HG03521 (cell line): ENCODE data around the gene KIF15.
"Not testable (repeated sequence)": the region's sequence is repeated elsewhere in the genome, so short reads cannot be mapped to it uniquely, and the experiment has no call there.

ENCODE experiments used
- ATAC-seq: cut with Tn5 transposase; IDR thresholded peaks from one replicate; pipeline ENCODE4 v1.9.1; 2021; ENCODE audit warnings: mild to moderate bottlenecking, moderate library complexity; ENCODE audit not compliant: unreplicated experiment

Gene KIF15

DNA sequence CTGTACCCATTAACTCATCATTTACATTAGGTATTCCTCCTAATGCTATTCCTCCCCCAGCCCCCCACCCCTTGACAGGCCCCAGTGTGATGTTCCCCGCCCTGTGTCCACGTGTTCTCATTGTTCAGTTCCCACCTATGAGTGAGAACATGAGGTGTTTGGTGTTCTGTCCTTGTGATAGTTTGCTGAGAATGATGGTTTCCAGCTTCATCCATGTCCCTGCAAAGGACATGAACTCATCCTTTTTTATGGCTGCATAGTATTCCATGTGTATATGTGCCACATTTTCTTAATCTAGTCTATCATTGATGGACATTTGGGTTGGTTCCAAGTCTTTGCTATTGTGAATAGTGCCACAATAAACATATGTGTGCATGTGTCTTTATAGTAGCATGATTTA, 54.7 kb downstream of the KIF15 start:
- not testable (repeated sequence) for ATAC-seq

DNA sequence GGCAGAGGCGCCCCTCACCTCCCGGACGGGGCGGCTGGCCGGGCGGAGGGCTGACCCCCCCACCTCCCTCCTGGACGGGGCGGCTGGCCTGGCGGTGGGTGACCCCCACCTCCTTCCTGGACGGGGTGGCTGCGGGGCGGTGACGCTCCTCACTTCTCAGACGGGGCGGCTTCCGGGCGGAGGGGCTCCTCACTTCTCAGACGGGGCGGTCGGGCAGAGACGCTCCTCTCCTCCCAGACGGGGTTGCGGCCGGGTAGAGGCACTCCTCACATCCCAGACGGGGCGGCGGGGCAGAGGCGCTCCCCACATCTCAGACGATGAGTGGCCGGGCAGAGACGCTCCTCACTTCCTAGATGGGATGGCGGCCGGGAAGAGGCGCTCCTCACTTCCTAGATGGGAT, 59.6 kb downstream of the KIF15 start:
- not testable (repeated sequence) for ATAC-seq

DNA sequence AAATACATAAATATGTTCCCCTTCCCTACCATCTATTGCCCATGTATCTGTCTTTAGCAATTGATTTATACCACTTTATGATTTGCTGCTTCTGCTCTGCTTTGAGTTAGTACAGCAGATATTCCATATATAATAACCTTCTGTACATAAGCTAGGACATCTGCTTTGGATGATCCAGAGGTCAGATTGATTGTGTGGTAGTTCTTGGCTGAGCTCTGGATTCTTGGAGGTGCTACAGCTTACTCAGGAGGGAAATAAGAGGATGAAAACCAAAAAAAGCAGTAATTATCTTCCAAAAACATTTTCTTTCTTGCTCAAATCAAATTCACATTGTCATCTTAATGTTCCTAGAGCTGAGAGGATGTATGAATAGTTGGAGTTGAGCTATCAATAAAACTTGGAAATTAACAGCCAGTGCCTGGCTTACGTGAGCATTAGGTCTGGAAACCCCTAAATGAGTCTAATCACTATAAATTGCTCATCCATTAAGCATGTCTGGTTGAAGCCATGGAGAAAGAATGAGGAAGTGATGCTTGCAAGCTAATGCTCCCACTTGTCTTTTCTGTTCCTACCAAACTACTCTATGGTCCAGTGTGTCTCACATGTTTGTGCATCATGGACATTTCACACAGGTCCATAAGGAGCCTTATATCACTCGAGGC, 63.8 kb downstream of the KIF15 start:
- ATAC-seq: no peak

DNA sequence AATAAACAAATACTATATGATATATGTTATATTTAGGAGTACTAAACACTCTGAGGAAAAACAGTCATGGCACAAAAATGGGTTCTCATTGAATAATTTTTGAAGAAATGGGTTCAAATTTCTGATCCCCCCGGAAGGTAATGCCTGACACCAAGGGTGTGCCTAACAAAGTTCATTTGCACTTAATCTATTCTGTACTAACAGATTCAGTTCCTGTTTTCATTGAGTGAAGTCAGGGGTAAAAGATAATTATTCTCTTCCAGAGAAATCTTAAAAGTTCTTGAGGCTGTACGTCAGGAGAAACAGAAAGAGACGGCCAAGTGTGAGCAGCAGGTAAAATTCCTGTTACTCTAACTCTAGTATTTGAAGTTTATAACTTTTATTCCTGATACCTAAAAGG, 65.6 kb downstream of the KIF15 start:
- no peak for ATAC-seq

DNA sequence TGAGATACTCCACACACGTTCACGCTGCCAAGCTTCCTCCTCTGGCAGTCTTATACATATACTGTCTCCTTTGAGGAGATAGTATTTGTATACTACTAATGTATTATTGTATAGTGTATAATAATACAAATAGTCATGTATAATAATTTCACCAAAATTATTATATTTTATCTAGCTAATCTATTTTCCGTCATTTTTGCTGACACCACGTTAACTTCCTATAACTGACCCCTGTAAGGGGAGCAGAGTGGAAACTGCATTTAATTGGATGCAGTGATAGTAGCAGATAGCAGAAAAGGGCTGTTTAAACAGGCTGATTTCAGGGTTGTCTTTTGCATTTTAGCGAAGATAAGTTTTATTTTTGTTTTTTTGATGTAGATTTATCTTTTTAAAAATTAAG, 69.6 kb downstream of the KIF15 start:
- no peak for ATAC-seq

DNA sequence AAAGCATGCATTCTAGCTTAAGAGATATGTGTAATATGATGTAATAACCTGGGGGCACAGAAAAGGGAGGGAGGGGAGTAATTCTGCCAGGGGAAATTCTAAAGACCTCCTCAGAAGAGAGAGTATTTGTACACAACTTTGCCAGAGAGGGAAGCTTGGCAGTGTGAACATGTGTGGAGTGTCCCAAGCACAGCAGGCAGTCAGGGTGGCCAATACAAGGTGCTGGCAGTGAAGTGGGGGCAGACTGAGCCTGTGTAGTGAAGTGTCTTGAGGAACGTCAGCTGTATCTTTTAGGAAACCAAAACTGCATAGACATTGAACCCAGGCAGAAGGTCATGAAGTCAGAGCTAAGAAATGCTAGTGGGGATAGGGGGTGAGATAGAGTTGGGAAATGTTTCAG, 70.4 kb downstream of the KIF15 start:
- ATAC-seq: no peak

DNA sequence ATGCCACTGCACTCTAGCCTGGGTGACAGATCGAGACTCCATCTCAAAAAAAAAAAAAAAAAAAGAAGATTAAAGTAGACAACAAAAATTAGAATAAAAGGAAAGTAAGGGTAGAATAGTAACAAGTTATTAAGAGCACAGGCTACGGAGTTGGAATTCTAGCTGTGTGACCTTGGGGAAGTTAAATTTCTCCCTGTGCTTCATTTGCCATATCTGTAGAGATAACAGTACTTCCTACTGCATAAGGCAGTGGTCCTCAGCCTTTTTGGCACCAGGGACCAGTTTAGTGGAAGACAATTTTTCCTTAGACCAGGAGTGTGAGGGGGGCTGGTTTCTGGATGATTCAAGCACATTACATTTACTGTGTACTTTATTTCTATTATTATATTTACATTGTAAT, 71.4 kb downstream of the KIF15 start:
- ATAC-seq: no peak

DNA sequence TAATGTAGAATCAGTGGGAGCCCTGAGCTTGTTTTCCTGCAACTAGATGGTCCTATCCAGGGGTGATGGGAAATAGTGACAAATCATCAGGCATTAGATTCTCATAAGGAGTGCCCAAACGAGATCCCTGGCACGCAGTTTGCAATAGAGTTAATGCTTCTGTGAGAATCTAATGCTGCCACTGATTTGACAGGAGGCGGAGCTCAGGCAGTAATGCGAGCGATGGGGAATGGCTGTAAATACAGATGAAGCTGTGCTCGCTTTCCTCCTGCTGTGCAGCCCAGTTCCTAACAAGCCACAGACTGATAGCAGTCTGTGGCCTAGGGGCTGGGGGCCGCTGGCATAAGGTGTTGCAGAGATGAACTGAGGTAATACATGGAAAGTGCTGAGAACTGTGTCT, 71.8 kb downstream of the KIF15 start:
- no peak for ATAC-seq

DNA sequence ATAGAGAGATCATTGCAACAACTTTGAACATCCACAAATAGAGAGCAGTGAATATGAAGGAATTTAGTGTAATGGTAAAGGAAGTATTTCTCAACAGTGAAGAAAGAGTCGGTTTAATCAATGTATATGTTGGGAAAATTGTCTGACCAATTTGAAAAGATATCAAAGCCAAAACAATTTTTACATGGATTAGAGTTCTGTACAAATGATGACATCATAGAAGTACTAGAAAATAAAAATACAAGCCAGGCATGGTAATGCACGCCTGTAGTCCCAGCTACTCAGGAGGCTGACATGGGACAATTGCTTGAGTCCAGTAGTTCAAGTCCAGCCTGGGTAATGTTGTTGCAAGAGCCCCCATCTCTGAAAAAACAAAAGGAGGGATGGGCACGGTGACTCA, 74.1 kb downstream of the KIF15 start:
- ATAC-seq: no peak

DNA sequence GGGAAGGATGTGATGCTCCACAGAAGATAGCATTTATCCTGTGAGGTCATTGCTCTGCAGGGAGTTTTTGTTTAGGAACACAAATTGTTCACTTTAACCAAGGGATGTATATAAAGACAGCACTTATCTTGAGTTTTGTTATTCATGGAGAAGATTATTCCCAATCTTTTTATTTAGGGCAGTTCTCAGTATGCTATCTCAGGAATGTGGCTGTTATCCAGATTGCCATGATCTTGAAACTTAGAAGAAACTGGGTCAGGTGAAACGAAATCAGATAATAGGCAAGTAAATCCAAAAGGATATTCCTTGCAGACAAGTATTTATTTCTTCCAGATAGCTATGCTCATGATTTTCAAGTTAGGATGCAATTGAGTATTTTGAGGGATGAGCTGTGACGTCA, 80.8 kb downstream of the KIF15 start:
- ATAC-seq: no peak

DNA sequence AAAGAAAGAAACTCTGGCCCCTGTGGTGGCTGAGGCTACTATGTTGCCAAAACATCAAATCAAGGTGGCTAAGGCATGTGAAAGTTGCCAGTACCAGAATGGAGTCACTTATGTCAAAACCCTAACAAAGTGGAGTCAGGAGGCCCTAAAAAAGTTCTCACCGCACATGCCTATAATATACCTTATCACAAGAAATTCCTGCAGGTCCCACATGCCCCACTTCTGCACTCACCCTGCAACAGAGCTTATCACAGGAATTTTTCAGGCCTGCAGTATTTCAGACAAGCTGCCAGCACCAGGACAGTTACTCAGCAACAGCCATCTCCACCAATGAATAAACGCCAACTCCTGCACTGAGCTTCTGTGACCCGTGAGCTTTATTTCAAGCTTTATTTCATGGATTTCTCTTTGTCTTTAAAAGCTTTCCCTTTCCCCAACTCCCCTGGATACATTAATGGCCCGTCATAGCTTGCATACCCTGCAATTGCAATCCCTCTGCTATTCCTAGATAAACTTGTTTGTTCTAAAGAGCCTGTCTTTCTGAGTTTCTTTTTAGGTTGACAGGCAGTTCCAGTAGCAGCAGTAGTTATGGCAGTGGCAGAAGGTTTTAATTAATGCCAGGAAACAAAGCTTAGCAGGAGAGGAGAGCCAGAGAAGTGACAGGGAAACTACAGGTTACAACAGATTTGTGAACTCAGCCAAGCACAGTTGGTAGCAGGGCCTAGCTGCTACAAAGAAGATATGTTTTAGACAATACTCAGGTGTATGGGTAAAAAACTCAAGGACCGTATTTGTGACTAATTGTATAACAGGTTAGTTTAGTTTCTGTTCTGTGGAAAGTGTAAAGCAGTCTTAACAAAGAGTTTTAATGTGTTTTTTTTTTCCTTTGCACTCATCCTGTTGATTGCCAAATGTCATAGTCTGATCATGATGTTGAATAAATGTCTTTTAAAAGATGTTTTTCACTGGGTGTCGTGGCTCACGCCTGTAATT, 84.2 kb downstream of the KIF15 start:
- ATAC-seq: no peak

DNA sequence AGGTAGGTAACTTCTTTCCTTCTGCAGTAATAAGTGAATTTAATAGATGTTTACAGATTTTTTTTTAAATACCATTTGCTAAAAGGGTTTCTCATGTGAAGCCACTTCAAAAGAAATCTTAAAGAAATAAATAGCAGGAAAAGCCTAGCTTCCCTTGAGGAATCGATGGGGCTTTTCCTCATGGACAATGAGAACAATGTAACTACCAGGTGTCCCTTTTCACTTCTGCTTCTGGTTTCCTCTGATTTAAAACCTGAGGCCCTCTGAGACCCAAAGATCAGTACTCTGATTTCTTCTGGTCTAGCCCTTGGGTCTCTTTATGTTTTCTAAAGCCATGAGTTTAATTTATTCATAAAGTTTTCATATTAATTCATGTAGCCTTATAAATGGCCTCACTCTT, 87.0 kb downstream of the KIF15 start:
- ATAC-seq: no peak

DNA sequence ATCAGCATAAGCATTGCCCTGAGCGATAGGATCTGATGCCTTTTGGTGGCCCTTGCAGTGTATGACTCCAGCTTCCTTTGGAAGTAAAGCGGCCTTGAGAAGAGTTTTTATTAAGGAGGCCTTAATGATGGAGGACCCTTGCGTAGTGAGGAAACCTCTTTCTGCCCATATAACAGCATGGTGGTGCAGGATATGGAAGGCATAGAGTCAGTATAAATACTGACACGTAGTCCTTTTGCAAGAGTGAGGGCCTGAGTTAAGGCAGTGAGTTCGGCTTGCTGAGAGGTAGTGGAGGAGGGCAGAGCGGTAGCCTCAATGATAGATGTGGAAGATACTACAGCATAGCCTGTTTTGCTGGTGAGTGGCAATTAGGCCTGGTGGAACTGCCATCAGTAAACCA, 95.1 kb downstream of the KIF15 start:
- not testable (repeated sequence) for ATAC-seq

DNA sequence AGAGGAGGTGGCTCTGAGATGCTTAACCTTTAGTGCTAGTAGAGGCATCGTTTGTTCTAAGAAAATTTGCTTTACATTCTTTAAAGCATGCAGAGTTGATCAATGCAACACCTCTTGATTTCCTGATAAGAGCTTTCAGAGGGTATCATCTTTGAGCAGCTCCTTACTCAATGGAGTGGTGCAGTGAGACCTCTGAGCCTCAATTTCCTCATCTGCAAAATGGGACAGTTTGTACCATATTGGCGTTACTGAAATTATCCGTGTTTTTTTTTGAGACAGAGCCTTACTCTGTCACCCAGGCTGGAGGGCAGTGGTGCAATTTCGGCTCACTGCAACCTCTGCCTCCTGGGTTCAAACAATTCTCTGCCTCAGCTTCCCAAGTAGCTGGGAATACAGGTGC, 98.5 kb downstream of the KIF15 start:
- no peak for ATAC-seq

DNA sequence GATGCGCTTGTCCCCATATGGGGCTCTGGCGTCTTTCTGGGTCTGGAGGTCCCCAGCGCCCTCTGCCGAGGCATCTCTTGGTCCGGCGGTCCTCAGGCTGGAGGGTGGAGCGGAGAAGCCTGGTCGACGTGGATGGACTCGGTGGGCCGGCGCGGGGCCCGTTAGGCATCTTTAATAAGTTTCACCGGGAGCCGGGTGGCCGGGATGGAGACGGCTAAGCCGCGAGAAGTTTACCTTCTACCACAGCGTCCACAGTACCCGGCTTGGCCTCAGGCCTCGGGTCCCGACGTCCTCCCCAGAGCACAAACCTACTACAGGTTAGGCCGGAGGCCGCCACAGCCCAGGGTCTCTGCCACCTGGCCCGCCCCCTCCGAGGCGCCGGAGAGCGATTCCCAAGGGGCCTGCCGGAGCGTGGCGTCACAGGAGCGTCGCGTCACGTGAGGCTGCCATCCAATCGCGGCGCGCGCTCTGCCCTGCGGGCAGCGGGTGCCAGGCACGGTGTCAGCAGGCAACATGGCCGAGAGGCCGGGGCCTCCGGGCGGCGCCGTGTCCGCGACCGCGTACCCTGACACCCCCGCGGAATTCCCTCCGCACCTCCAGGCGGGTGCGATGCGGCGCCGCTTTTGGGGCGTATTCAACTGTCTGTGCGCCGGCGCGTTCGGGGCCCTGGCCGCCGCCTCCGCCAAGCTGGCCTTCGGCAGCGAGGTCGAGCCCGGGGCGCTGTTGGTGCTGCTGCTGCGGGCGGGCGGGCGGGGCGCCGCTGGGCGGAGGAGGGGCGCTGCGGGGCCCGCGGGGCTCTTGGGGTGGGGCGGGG, 100.0 kb downstream of the KIF15 start, which contains the start of gene TMEM42:
Gene TMEM42, plus strand, starts transcription at position 501 of the 814 bp plus-strand sequence. Its CDS starts 13 bp downstream, at position 514.
- ATAC-seq: peak; percentile 94

DNA sequence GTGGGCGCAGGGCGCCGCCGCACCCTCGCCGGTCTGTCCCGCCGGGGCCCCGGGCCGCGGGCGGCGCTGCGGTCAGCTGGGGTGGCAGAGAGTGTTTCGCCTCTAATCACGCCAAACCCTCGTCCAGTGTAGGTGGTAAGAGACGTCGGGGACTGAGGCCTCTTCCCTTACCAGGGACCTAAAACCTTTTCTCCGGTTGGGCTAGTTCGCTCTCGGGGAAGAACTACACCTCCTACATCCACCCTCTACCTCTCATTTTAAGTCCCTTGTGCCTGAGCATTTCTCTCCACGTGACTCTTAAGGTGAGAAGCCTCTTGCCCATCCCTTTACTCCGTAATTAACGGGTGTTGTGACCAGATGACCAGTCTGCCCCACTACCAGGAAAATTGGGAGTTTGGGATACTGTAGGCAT, 100.6 kb downstream of the KIF15 start:
- peak; percentile 29 for ATAC-seq

DNA sequence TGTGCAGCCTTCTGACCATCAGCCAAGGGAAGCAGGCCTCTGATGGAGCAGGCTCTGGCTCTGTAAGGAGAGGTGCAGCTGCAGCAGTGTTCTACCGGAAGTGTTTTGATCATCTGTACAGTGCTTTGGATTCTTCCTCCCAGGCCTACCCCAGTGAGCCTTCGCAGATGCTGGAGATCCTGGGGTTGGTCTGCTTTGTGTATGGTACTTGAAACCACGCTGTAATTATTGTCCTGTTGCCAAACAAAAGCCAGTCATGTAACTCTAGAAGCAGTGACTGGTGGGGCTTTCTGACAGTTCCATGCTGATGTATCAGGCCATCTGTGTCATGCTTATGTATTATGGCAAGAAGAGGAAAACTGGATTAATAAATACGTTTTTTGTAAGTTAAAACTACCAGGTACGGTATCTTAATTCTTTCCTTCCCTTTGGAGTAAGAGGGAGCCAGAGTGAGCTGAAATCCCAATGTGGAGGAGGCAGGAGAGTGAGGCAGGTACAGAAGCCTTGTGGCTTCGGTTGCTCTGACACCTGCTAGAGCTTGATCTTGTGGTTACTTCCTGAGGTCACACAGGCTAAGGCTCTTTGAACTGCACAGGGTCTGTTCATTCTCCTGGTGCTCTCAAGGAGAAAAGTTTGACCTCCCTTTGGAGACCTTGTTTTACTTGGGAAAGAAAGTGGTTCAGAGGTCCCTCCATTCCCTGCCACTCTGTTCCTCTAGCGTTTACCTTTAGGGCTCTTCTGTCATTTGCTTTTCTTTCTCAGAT, 103.9 kb downstream of the KIF15 start:
- ATAC-seq: no peak

DNA sequence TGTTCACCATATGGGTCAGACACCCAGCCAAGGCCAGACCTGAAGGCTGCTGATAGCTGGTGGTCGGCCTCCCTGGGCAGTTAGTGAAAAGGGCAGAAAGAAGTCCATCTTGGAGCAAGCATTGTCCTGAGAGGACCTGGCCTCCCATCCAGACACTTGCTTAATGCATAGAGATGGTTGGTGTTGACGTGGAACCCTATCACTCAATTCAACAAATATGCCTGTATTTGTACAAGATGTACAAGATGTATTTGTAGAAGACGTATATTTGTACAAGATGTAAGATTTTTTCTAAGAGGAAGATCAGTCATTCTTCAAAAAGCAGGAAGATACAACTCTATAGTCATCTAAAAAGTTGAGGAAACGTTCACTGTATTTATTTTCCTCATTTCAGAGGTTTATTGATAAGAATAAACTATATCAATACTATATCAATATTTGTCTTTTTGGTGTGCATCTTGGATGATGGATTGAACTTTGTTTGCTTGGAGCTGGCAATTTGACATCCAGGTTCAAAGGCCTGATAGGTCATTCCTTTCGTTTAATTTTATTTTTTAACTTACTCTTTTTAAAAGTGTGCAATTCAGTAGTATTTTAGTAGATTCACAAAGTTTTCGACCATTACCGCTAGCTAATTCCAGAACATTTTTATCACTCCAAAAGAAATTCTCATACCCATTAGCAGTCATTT, 106.0 kb downstream of the KIF15 start:
- ATAC-seq: no peak

DNA sequence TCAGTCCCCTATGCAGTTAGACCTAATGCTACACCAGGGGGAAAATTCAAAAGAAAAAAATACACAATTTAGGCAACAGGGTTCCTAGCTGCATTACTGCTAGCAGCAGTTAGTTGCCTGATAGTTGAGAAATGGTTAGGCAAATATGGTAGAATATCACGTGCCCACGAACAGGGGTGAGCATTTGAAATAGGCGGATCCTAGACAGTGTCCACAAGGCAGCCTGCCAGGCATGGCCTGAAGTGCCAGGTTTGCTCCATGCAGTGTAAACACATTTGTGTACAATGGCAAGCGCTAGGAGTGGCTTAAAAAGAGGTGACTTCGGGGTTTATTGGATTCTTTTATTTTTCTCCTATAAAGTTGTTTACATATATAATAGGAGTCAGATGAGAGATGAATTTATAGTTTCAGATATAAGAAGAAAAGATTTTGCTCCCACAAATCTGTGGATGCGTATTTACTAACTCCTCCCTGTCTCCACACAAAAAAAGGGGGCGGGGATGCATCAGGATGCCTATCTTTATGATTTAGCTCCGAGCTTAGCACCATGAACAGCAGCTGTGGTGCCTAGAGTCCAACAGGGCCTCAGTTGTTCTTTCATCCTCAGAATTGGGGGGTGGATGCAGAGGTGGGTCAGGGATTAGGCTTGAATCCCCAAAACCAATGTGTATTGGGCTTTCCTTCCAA, 108.9 kb downstream of the KIF15 start:
- ATAC-seq: no peak
